HG03521 (cell line): Measurements from ENCODE around the gene BANP.
"Not testable (repeated sequence)": the region's sequence is repeated elsewhere in the genome, so short reads cannot be mapped to it uniquely, and the experiment has no call there.

Source experiments
- ATAC-seq: cut with Tn5 transposase; IDR thresholded peaks from one replicate; pipeline ENCODE4 v1.9.1; 2021; ENCODE audit warnings: mild to moderate bottlenecking, moderate library complexity; ENCODE audit not compliant: unreplicated experiment

The BANP gene

GRCh38 chr16:88114541-88115228, 163.5 kb downstream of the BANP start:
- not testable (repeated sequence) for ATAC-seq

- ATAC-seq = no peak
Observed at GRCh38 chr16:88116121-88116520, 164.9 kb downstream of the BANP start.

GRCh38 chr16:88117476-88117868, 166.2 kb downstream of the BANP start:
- ATAC-seq = no peak

- no peak for ATAC-seq
Observed at GRCh38 chr16:88118376-88118775, 167.1 kb downstream of the BANP start.

- not testable (repeated sequence) for ATAC-seq
Observed at GRCh38 chr16:88118852-88119741, 167.9 kb downstream of the BANP start.

GRCh38 chr16:88119881-88120751, 168.9 kb downstream of the BANP start:
- not testable (repeated sequence) for ATAC-seq

- no peak for ATAC-seq
Observed at GRCh38 chr16:88120812-88121211, 169.6 kb downstream of the BANP start.

GRCh38 chr16:88121391-88121790, 170.2 kb downstream of the BANP start:
- not testable (repeated sequence) for ATAC-seq

GRCh38 chr16:88121886-88122580, 170.8 kb downstream of the BANP start:
- no peak for ATAC-seq
